Measurements from ENCODE around the gene PIMREG.

- TF ChIP-seq EZH2 (IDR thresholded peaks at IDR 0.05; ENCODE audit: insufficient read depth, poor library complexity, severe bottlenecking) (no peak), EZH2phosphoT487 (IDR thresholded peaks at IDR 0.05; ENCODE audit: insufficient read depth, low read depth) (no peak)
These were observed 28.6 kb upstream of the PIMREG start for GRCh38 chr17:6415616-6416015.
